ENCODE data around the gene RXRG. TPM values are rescaled to one million over a fixed set of nuclear protein-coding genes. Genes with fewer than 3 reads are reported as not detected.
A peak's percentile ranks its signal among the peaks of the same experiment; 100 is the strongest.

Gene RXRG
- total RNA-seq, 2 experiments from 2014 or later: not detected

GRCh38 chr1:165364568-165365133 lies 80.3 kb downstream of the RXRG start:
- H3K36me3 Mint-ChIP-seq: no peaks in the 10 kb centered on the region
- H3K27ac Mint-ChIP-seq: no peak overlapping the region
- DNase-seq (no peak), ATAC-seq (ENCODE audit: low read depth) (no peak)
- H3K4me1 Mint-ChIP-seq: no peaks in the 10 kb centered on the region
- POLR2A ChIA-PET: no interaction called here
- no peak overlapping the region for H3K4me3 Mint-ChIP-seq
- peaks cover 43% of the 10 kb centered on the region for H3K27me3 Mint-ChIP-seq
- no peaks in the 10 kb centered on the region for H3K9me3 Mint-ChIP-seq

- no peak for DNase-seq
- Mint-ChIP-seq H3K4me3 (no peak overlapping the region), H3K27ac (no peak overlapping the region), H3K4me1 (peaks cover 6% of the 10 kb centered on the region), H3K27me3 (peaks cover 74% of the 10 kb centered on the region), H3K9me3 (no peaks in the 10 kb centered on the region), H3K36me3 (no peaks in the 10 kb centered on the region)
- POLR2A ChIA-PET: no interaction called here
- ATAC-seq (ENCODE audit: low read depth): no peak
Observed at GRCh38 chr1:165356876-165357275, 88.0 kb downstream of the RXRG start.

GRCh38 chr1:165355977-165356811 lies 88.7 kb downstream of the RXRG start, which contains the start of gene LMX1A:
TSS of gene LMX1A (minus strand) at chr1:165356715. CDS start at chr1:165355559, 1,156 bp downstream.
- no peak for DNase-seq
- H3K27me3 Mint-ChIP-seq: peaks cover 81% of the 10 kb centered on the region
- no peak for ATAC-seq (ENCODE audit: low read depth)
- no peak within 1 kb of the TSS for H3K4me3 Mint-ChIP-seq
- H3K36me3 Mint-ChIP-seq: no peaks in the 10 kb centered on the region
- H3K27ac Mint-ChIP-seq: no peak within 1 kb of the TSS
- H3K9me3 Mint-ChIP-seq: no peaks in the 10 kb centered on the region
- H3K4me1 Mint-ChIP-seq: peaks cover 8% of the 10 kb centered on the region
- POLR2A ChIA-PET: no interaction called here

- ATAC-seq (ENCODE audit: low read depth): no peak
- no peak overlapping the region for H3K27ac Mint-ChIP-seq
Observed at GRCh38 chr1:165355139-165355976, 89.6 kb downstream of the RXRG start.

GRCh38 chr1:165354739-165355138 lies 90.2 kb downstream of the RXRG start:
- peaks cover 8% of the 10 kb centered on the region for H3K4me1 Mint-ChIP-seq
- DNase-seq (no peak), ATAC-seq (ENCODE audit: low read depth) (no peak)
- no peak overlapping the region for H3K4me3 Mint-ChIP-seq
- no peak overlapping the region for H3K27ac Mint-ChIP-seq
- peaks cover 84% of the 10 kb centered on the region for H3K27me3 Mint-ChIP-seq
- POLR2A ChIA-PET: no interaction called here
- H3K36me3 Mint-ChIP-seq: no peaks in the 10 kb centered on the region
- no peaks in the 10 kb centered on the region for H3K9me3 Mint-ChIP-seq

More at GRCh38 chr1:165355139-165355976, 89.6 kb downstream of the RXRG start:
- POLR2A ChIA-PET: no interaction called here
- Mint-ChIP-seq H3K4me1 (peaks cover 8% of the 10 kb centered on the region), H3K9me3 (no peaks in the 10 kb centered on the region), H3K36me3 (no peaks in the 10 kb centered on the region), H3K4me3 (no peak overlapping the region), H3K27me3 (peaks cover 84% of the 10 kb centered on the region)
- DNase-seq: no peak

- Mint-ChIP-seq H3K9me3 (no peaks in the 10 kb centered on the region), H3K27me3 (peaks cover 86% of the 10 kb centered on the region), H3K4me3 (peak overlapping the region; percentile 35), H3K27ac (peak overlapping the region; percentile 38), H3K4me1 (peaks cover 8% of the 10 kb centered on the region), H3K36me3 (no peaks in the 10 kb centered on the region)
- POLR2A ChIA-PET: no interaction called here
- no peak for ATAC-seq (ENCODE audit: low read depth)
- no peak for DNase-seq
Observed at GRCh38 chr1:165353731-165354671, 90.9 kb downstream of the RXRG start.

- Mint-ChIP-seq H3K4me3 (no peak overlapping the region), H3K4me1 (peaks cover 8% of the 10 kb centered on the region), H3K27ac (no peak overlapping the region), H3K36me3 (no peaks in the 10 kb centered on the region), H3K27me3 (peaks cover 88% of the 10 kb centered on the region), H3K9me3 (no peaks in the 10 kb centered on the region)
- ATAC-seq (ENCODE audit: low read depth) (no peak), DNase-seq (no peak)
- POLR2A ChIA-PET: no interaction called here
Observed at GRCh38 chr1:165352442-165353293, 92.3 kb downstream of the RXRG start.

- H3K4me1 Mint-ChIP-seq: peaks cover 8% of the 10 kb centered on the region
- DNase-seq (no peak), ATAC-seq (ENCODE audit: low read depth) (no peak)
- POLR2A ChIA-PET: no interaction called here
- no peak overlapping the region for H3K4me3 Mint-ChIP-seq
- H3K36me3 Mint-ChIP-seq: no peaks in the 10 kb centered on the region
- no peaks in the 10 kb centered on the region for H3K9me3 Mint-ChIP-seq
- H3K27ac Mint-ChIP-seq: no peak overlapping the region
- H3K27me3 Mint-ChIP-seq: peaks cover 84% of the 10 kb centered on the region
Observed at GRCh38 chr1:165351863-165352441, 93.0 kb downstream of the RXRG start.

Other genes starting within 250 kb of the RXRG start
- not detected for gene LMX1A, start 88.4 kb downstream of the RXRG start, total RNA-seq
- gene LRRC52, start 98.9 kb upstream of the RXRG start, total RNA-seq: not detected
- 10 to 100 TPM; 61.1 to 62.3 TPM for gene MGST3, start 186.1 kb upstream of the RXRG start, total RNA-seq

All from activated naive CD8-positive, alpha-beta T cell treated with anti-CD3 and anti-CD28 coated beads, Interleukin-2, amount 10 ng/mL, durations not matched to agents 7 days and 5 days (primary cell).